Osteoblast (primary cell): ENCODE results near the gene GRK4. TPM values are rescaled to one million over a fixed set of nuclear protein-coding genes. Genes with fewer than 3 reads are reported as not detected.

ENCODE experiments used
- DNase-seq: peaks from one replicate; pipeline ENCODE4 v3.0.0; 2011; ENCODE audit warnings: low spot score, mixed read lengths; ENCODE audit not compliant: insufficient read length; ENCODE audit errors: missing footprints
- H2AFZ ChIP-seq: 2 replicates; pipeline ENCODE4 v1.6.0; 2011; ENCODE audit warnings: mild to moderate bottlenecking, low read length
- H3K27ac ChIP-seq: 2 replicates; pipeline ENCODE4 v1.5.1; 2011; ENCODE audit warnings: mild to moderate bottlenecking, low read depth, low read length, moderate library complexity
- H3K27me3 ChIP-seq: 2 replicates; pipeline ENCODE4 v1.6.0; 2012; ENCODE audit warnings: mild to moderate bottlenecking, control low read depth, inconsistent platforms, low read length, moderate library complexity; ENCODE audit not compliant: insufficient read depth
- H3K36me3 ChIP-seq: 2 replicates; pipeline ENCODE4 v1.5.1; 2011; ENCODE audit warnings: mild to moderate bottlenecking, low read length, control low read depth, moderate library complexity; ENCODE audit not compliant: insufficient read depth
- H3K4me1 ChIP-seq: 2 replicates; pipeline ENCODE4 v1.5.1; 2011; ENCODE audit warnings: mild to moderate bottlenecking, low read length, control low read depth, moderate library complexity; ENCODE audit not compliant: insufficient read depth
- H3K4me2 ChIP-seq: 2 replicates; pipeline ENCODE4 v1.6.0; 2011; ENCODE audit warnings: mild to moderate bottlenecking, low read length; ENCODE audit not compliant: insufficient read depth
- H3K4me3 ChIP-seq: fragments of 200-600 bp; sonication (generic); 3 replicates; pipeline ENCODE4 v1.5.1; 2012; ENCODE audit warnings: mild to moderate bottlenecking, low read length, inconsistent platforms; ENCODE audit not compliant: insufficient read depth
- H3K79me2 ChIP-seq: 2 replicates; pipeline ENCODE4 v1.6.0; 2012; ENCODE audit warnings: mild to moderate bottlenecking, low read length, control low read depth, inconsistent platforms; ENCODE audit not compliant: insufficient read depth
- H3K9me3 ChIP-seq: 2 replicates; pipeline ENCODE4 v1.5.1; 2011; ENCODE audit warnings: low read depth, low read length, control low read depth
- H4K20me1 ChIP-seq: 2 replicates; pipeline ENCODE4 v1.6.0; 2012; ENCODE audit warnings: mild to moderate bottlenecking, low read length, control low read depth; ENCODE audit not compliant: insufficient read depth
- CTCF ChIP-seq: IDR thresholded peaks from 2 replicates; pipeline ENCODE4 v1.5.1; 2011; ENCODE audit warnings: mild to moderate bottlenecking, low read depth, low read length, moderate library complexity; ENCODE audit errors: extremely low read depth
- total RNA-seq: library from RNA; depleted of rRNA; stranded (reverse); fragments of >200 nt; gene quantifications from 2 replicates; pipeline ENCODE4 v1.2.3, GENCODE V29; 2012

Gene GRK4
- total RNA-seq, 1 donor: 7.6 TPM

GRCh38 chr4:2934813-2935761, 28.3 kb upstream of the GRK4 start:
- Histone ChIP-seq H3K79me2 (peaks cover 33% of the 10 kb centered on the region), H3K9me3 (no peaks in the 10 kb centered on the region), H3K4me1 (peaks cover 29% of the 10 kb centered on the region), H3K27me3 (no peaks in the 10 kb centered on the region), H3K27ac (peak overlapping the region; percentile 94), H3K36me3 (peaks cover 48% of the 10 kb centered on the region), H3K4me3 (peak overlapping the region; percentile 95), H2AFZ (peak overlapping the region; percentile 72), H4K20me1 (peaks cover 33% of the 10 kb centered on the region), H3K4me2 (peak overlapping the region; percentile 93)
- TF ChIP-seq CTCF: no peak
- peak; percentile 100 for DNase-seq

- peak overlapping the region; percentile 95 for H3K4me3 ChIP-seq
- peak; percentile 88 for DNase-seq
- peaks cover 33% of the 10 kb centered on the region for H3K79me2 ChIP-seq
- H3K27ac ChIP-seq: peak overlapping the region; percentile 94
- H3K4me2 ChIP-seq: peak overlapping the region; percentile 93
- peaks cover 48% of the 10 kb centered on the region for H3K36me3 ChIP-seq
- H3K27me3 ChIP-seq: no peaks in the 10 kb centered on the region
- TF ChIP-seq CTCF: no peak
- H3K9me3 ChIP-seq: no peaks in the 10 kb centered on the region
- no peak overlapping the region for H2AFZ ChIP-seq
- peaks cover 29% of the 10 kb centered on the region for H3K4me1 ChIP-seq
- peaks cover 26% of the 10 kb centered on the region for H4K20me1 ChIP-seq
These were observed 27.3 kb upstream of the GRK4 start for GRCh38 chr4:2935762-2936743.

GRCh38 chr4:2936773-2937145, 26.6 kb upstream of the GRK4 start:
- DNase-seq: peak; percentile 97
- H2AFZ ChIP-seq: no peak overlapping the region
- H3K36me3 ChIP-seq: peaks cover 48% of the 10 kb centered on the region
- peak overlapping the region; percentile 93 for H3K4me2 ChIP-seq
- peak overlapping the region; percentile 94 for H3K27ac ChIP-seq
- H3K4me3 ChIP-seq: no peak overlapping the region
- H3K79me2 ChIP-seq: peaks cover 33% of the 10 kb centered on the region
- H3K27me3 ChIP-seq: no peaks in the 10 kb centered on the region
- H3K9me3 ChIP-seq: no peaks in the 10 kb centered on the region
- peaks cover 24% of the 10 kb centered on the region for H4K20me1 ChIP-seq
- TF ChIP-seq CTCF: no peak
- H3K4me1 ChIP-seq: peaks cover 29% of the 10 kb centered on the region
